ENCODE measurements around the gene LRP6. TPM values are rescaled to one million over a fixed set of nuclear protein-coding genes. Genes with fewer than 3 reads are reported as not detected.
A peak's percentile ranks its signal among the peaks of the same experiment; 100 is the strongest.

Gene LRP6
- total RNA-seq, 1 experiment from 2014 or later: 28.1 TPM

DNA sequence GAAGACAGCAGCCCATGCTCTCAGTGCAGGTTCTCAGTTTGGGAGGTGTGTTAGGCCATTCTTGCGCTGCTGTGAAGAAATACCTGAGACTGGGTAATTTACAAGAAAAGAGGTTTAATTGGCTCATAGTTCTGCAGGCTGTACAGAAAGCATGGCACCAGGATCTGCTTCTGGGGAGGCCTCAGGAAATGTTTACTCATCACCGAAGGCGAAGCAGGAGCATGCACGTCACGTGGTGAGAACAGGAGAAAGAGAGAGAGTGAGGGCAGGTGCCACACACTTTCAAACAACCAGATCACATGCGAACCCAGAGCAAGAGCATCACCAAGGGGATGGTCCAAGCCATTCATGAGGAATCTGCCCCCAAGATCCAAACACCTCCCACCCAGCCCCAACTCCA is 9.0 kb upstream of the LRP6 start:
- TF ChIP-seq SRF (IDR thresholded peaks at IDR 0.05; ENCODE audit: low read depth): no peak
- TF ChIP-seq TCF7L2 (IDR thresholded peaks at IDR 0.05; ENCODE audit: borderline replicate concordance, extremely low read depth, insufficient read depth, insufficient read length): no peak
- no peak for TF ChIP-seq SP1 (IDR thresholded peaks at IDR 0.05; ENCODE audit: low read depth)
- TF ChIP-seq ZFX (IDR thresholded peaks at IDR 0.05): no peak
- TF ChIP-seq EGR1 (IDR thresholded peaks at IDR 0.05; ENCODE audit: low read depth): no peak
- TF ChIP-seq, protein P1, sequence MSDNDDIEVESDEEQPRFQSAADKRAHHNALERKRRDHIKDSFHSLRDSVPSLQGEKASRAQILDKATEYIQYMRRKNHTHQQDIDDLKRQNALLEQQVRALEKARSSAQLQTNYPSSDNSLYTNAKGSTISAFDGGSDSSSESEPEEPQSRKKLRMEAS (IDR thresholded peaks at IDR 0.05): no peak
- no peak for TF ChIP-seq FOSL1 (IDR thresholded peaks at IDR 0.05; ENCODE audit: low read depth)
- CTCF ChIA-PET: no interaction called here
- Histone ChIP-seq H3K4me1 (ENCODE audit: control insufficient read depth in 1 of 2, insufficient read depth in 2 of 2, low read length in 2 of 2) (peaks cover 0 to 9% of the 10 kb centered on the region in 2 experiments; a peak in 2 of 4 replicates), H3K79me2 (ENCODE audit: insufficient read depth, low read length) (no peaks in the 10 kb centered on the region), H3K9me2 (ENCODE audit: insufficient read depth) (no peaks in the 10 kb centered on the region), H2AFZ (ENCODE audit: low read depth, low read length, poor library complexity, severe bottlenecking) (no peak overlapping the region), H3K27ac (ENCODE audit: low read depth, low read length) (no peak overlapping the region), H3K9me3 (ENCODE audit: control insufficient read depth in 1 of 2, insufficient read depth in 1 of 2, low read depth in 1 of 2, low read length in 2 of 2) (no peaks in the 10 kb centered on the region), H3K9ac (ENCODE audit: low read length) (no peak overlapping the region), H3K4me3 (replicated peaks in 1 of 2; ENCODE audit: low read depth in 1 of 2, low read length in 2 of 2) (no peak overlapping the region), H4K20me1 (ENCODE audit: insufficient read depth) (no peaks in the 10 kb centered on the region), H3K27me3 (ENCODE audit: insufficient read depth, low read length) (no peaks in the 10 kb centered on the region), H3K36me3 (ENCODE audit: control insufficient read depth in 1 of 2, insufficient read depth in 2 of 2, low read length in 2 of 2) (no peaks in the 10 kb centered on the region), H3K4me2 (ENCODE audit: low read length) (no peak overlapping the region)
- no TSS peak for BruUV-seq (replicated peaks)
- intact Hi-C loops (cut with micrococcal nuclease): no loop called here
- no peak for ATAC-seq
- no peak for DNase-seq (ENCODE audit: low read depth, low spot score)
- RAD21 ChIA-PET (ENCODE audit: low non-redundant PET in 1 of 2, low total read pairs in 2 of 2, uncharacterized antibody in 2 of 2, unreplicated experiment in 2 of 2): no interaction called here
- POLR2A ChIA-PET: no interaction called here

DNA sequence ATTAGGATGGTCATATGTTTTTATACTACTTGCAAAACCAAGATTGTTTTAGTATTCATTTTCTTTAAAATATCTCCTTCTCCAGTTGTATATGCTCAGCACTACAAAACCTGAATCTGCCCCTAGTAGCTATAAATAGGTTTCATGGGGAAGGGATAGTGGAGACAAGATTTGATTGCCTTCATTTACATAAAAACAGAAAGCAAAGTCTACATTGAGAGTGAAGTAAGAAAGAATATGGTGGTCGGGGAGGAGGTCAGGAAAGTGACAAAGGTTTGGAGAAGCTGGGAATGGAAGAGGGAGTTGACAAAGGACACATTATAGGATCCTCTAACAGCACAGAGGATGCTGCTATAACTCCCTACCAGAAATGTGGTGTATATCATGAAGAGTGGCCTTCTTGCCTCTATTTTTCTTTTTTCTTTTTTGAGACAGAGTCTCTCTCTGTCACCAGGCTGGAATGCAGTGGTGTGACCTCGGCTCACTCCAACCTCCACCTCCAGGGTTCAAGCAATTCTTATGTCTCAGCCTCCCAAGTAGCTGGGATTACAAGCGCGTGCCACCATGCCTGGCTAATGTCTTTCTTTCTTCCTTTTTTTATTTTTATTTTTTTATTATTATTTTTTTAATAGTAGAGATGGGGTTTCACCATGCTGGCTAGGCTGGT is 6.6 kb upstream of the LRP6 start:
- Histone ChIP-seq H3K9ac (ENCODE audit: low read length) (no peak overlapping the region), H2AFZ (ENCODE audit: low read depth, low read length, poor library complexity, severe bottlenecking) (peak overlapping the region; percentile 77), H3K9me2 (ENCODE audit: insufficient read depth) (no peaks in the 10 kb centered on the region), H3K79me2 (ENCODE audit: insufficient read depth, low read length) (no peaks in the 10 kb centered on the region), H3K4me3 (replicated peaks in 1 of 2; ENCODE audit: low read depth in 1 of 2, low read length in 2 of 2) (no peak overlapping the region), H4K20me1 (ENCODE audit: insufficient read depth) (no peaks in the 10 kb centered on the region), H3K4me2 (ENCODE audit: low read length) (peak overlapping the region; percentile 17; the same call in 1 of the 2 replicates), H3K36me3 (ENCODE audit: control insufficient read depth in 1 of 2, insufficient read depth in 2 of 2, low read length in 2 of 2) (no peaks in the 10 kb centered on the region), H3K4me1 (ENCODE audit: control insufficient read depth in 1 of 2, insufficient read depth in 2 of 2, low read length in 2 of 2) (peaks cover 0 to 9% of the 10 kb centered on the region in 2 experiments; a peak in 2 of 4 replicates), H3K27me3 (ENCODE audit: insufficient read depth, low read length) (no peaks in the 10 kb centered on the region), H3K9me3 (ENCODE audit: control insufficient read depth in 1 of 2, insufficient read depth in 1 of 2, low read depth in 1 of 2, low read length in 2 of 2) (no peaks in the 10 kb centered on the region), H3K27ac (ENCODE audit: low read depth, low read length) (no peak overlapping the region)
- CTCF ChIA-PET: no interaction called here
- DNase-seq (ENCODE audit: low read depth, low spot score) (no peak), ATAC-seq (no peak)
- POLR2A ChIA-PET: no interaction called here
- intact Hi-C loops (cut with micrococcal nuclease): no loop called here
- no TSS peak for BruUV-seq (replicated peaks)
- RAD21 ChIA-PET (ENCODE audit: low non-redundant PET in 1 of 2, low total read pairs in 2 of 2, uncharacterized antibody in 2 of 2, unreplicated experiment in 2 of 2): no interaction called here
- no peak for TF ChIP-seq EZH2 (IDR thresholded peaks at IDR 0.05)
- TF ChIP-seq POLR2AphosphoS5 (IDR thresholded peaks at IDR 0.05; ENCODE audit: low read depth, low read length): no peak
- TF ChIP-seq, protein P1 (IDR thresholded peaks at IDR 0.05): no peak
- TF ChIP-seq EZH2phosphoT487 (IDR thresholded peaks at IDR 0.05; ENCODE audit: borderline replicate concordance): no peak
- TF ChIP-seq, protein P2, sequence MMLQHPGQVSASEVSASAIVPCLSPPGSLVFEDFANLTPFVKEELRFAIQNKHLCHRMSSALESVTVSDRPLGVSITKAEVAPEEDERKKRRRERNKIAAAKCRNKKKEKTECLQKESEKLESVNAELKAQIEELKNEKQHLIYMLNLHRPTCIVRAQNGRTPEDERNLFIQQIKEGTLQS (IDR thresholded peaks at IDR 0.05): no peak
- TF ChIP-seq JUND (IDR thresholded peaks at IDR 0.05): no peak
- no peak for TF ChIP-seq ZFX (IDR thresholded peaks at IDR 0.05)
- TF ChIP-seq ZNF274 (IDR thresholded peaks at IDR 0.05; ENCODE audit: low read depth, low read length): no peak
- TF ChIP-seq EGR1 (IDR thresholded peaks at IDR 0.05; ENCODE audit: low read depth): no peak
- TF ChIP-seq, protein P3, sequence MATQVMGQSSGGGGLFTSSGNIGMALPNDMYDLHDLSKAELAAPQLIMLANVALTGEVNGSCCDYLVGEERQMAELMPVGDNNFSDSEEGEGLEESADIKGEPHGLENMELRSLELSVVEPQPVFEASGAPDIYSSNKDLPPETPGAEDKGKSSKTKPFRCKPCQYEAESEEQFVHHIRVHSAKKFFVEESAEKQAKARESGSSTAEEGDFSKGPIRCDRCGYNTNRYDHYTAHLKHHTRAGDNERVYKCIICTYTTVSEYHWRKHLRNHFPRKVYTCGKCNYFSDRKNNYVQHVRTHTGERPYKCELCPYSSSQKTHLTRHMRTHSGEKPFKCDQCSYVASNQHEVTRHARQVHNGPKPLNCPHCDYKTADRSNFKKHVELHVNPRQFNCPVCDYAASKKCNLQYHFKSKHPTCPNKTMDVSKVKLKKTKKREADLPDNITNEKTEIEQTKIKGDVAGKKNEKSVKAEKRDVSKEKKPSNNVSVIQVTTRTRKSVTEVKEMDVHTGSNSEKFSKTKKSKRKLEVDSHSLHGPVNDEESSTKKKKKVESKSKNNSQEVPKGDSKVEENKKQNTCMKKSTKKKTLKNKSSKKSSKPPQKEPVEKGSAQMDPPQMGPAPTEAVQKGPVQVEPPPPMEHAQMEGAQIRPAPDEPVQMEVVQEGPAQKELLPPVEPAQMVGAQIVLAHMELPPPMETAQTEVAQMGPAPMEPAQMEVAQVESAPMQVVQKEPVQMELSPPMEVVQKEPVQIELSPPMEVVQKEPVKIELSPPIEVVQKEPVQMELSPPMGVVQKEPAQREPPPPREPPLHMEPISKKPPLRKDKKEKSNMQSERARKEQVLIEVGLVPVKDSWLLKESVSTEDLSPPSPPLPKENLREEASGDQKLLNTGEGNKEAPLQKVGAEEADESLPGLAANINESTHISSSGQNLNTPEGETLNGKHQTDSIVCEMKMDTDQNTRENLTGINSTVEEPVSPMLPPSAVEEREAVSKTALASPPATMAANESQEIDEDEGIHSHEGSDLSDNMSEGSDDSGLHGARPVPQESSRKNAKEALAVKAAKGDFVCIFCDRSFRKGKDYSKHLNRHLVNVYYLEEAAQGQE (IDR thresholded peaks at IDR 0.05; ENCODE audit: low read depth): no peak
- no peak for TF ChIP-seq CEBPB (IDR thresholded peaks at IDR 0.05; ENCODE audit: low read depth)
- no peak for TF ChIP-seq CBX3 (IDR thresholded peaks at IDR 0.05; ENCODE audit: low read depth)
- no peak for TF ChIP-seq ELF1 (IDR thresholded peaks at IDR 0.05; ENCODE audit: borderline replicate concordance, low read depth)
- no peak for TF ChIP-seq YY1 (IDR thresholded peaks at IDR 0.05; ENCODE audit: extremely low read depth, insufficient replicate concordance, low read depth, low read length)

Data from HCT116 (cell line).